GM21381 (cell line): ENCODE data around the gene STMP1.
"Not testable (repeated sequence)": the region's sequence is repeated elsewhere in the genome, so short reads cannot be mapped to it uniquely, and the experiment has no call there.

Experiments
- ATAC-seq: cut with Tn5 transposase; IDR thresholded peaks from one replicate; pipeline ENCODE4 v1.9.1; 2021; ENCODE audit warnings: mild to moderate bottlenecking, moderate library complexity; ENCODE audit not compliant: unreplicated experiment

Gene STMP1

GRCh38 chr7:135662373-135663114, at the start of gene STMP1:
Gene STMP1, plus strand, starts transcription at chr7:135662514.
- peak; percentile 97 for ATAC-seq

- ATAC-seq, result no peak
Observed at GRCh38 chr7:135616136-135616535, 46.2 kb upstream of the STMP1 start.

- no peak for ATAC-seq
Observed at GRCh38 chr7:135617781-135618180, 44.5 kb upstream of the STMP1 start.

- no peak for ATAC-seq
Observed at GRCh38 chr7:135618510-135618909, 43.8 kb upstream of the STMP1 start.

GRCh38 chr7:135620447-135620846, 41.9 kb upstream of the STMP1 start:
- no peak for ATAC-seq

GRCh38 chr7:135620980-135621850, 41.1 kb upstream of the STMP1 start:
- no peak for ATAC-seq

GRCh38 chr7:135634191-135634878, 28.0 kb upstream of the STMP1 start:
- no peak for ATAC-seq

- not testable (repeated sequence) for ATAC-seq
Observed at GRCh38 chr7:135639690-135640089, 22.6 kb upstream of the STMP1 start.

GRCh38 chr7:135644154-135644553, 18.2 kb upstream of the STMP1 start:
- ATAC-seq, result no peak

GRCh38 chr7:135644729-135645128, 17.6 kb upstream of the STMP1 start:
- no peak for ATAC-seq

GRCh38 chr7:135645296-135645904, 16.9 kb upstream of the STMP1 start:
- no peak for ATAC-seq

GRCh38 chr7:135647755-135648154, 14.6 kb upstream of the STMP1 start:
- no peak for ATAC-seq

GRCh38 chr7:135648235-135648634, 14.1 kb upstream of the STMP1 start:
- no peak for ATAC-seq

- no peak for ATAC-seq
Observed at GRCh38 chr7:135650831-135651573, 11.3 kb upstream of the STMP1 start.

GRCh38 chr7:135653340-135654080, 8.8 kb upstream of the STMP1 start:
- no peak for ATAC-seq

- no peak for ATAC-seq
Observed at GRCh38 chr7:135658564-135658963, 3.8 kb upstream of the STMP1 start.

GRCh38 chr7:135659159-135659846, 3.0 kb upstream of the STMP1 start:
- no peak for ATAC-seq

- ATAC-seq, result no peak
Observed at GRCh38 chr7:135661311-135662122, 797 bp upstream of the STMP1 start.

- no peak for ATAC-seq
Observed at GRCh38 chr7:135662123-135662372, 266 bp upstream of the STMP1 start.
